GM12878 (cell line): ENCODE results near the gene HYI. TPM values are rescaled to one million over a fixed set of nuclear protein-coding genes. Genes with fewer than 3 reads are reported as not detected.

ENCODE experiments used
- ATAC-seq: fragments of 200-7000 bp; cut with Tn5 transposase; 3 replicates; pipeline ENCODE4 v1.9.1; 2020; ENCODE audit warnings: mild to moderate bottlenecking, moderate library complexity
- BruUV-seq: library from RNA; stranded (reverse); fragments of 400-500 nt; replicated peaks from 2 replicates; lab custom pipeline; 2021; lab: Mats Ljungman, UMichigan
- CTCF ChIA-PET: fragments of 300-600 bp; sonication (Branson Sonifier 250); formaldehyde crosslinking; extraction: SDS; loops from one replicate; lab custom pipeline; 2021; ENCODE audit warnings: inconsistent platforms; lab: Yijun Ruan, JAX
- POLR2A ChIA-PET: fragments of 350-600 bp; formaldehyde crosslinking; extraction: SDS; loops from one replicate; lab custom pipeline; 2021; ENCODE audit warnings: inconsistent platforms; lab: Charles Lee
- RAD21 ChIA-PET: fragments of 300-600 bp; sonication (Branson Sonifier 250); formaldehyde crosslinking; loops from one replicate; lab custom pipeline; 2023; ENCODE audit warnings: antibody characterized with exemption; ENCODE audit not compliant: unreplicated experiment; lab: Charles Lee
- SMC1A ChIA-PET: fragments of 300-600 bp; sonication (Branson Sonifier 250); formaldehyde crosslinking; loops from one replicate; lab custom pipeline; 2023; ENCODE audit not compliant: unreplicated experiment, uncharacterized antibody; lab: Charles Lee
- DNase-seq: peaks from one replicate; pipeline ENCODE4 v3.0.0-alpha.2; 2011; ENCODE audit warnings: low read depth, low spot score
- FAIRE-seq: peaks from 3 replicates; lab custom pipeline; 2011; peaks lifted over from hg19 to GRCh38; lab: Jason Lieb, UNC
- H2AFZ ChIP-seq: 2 replicates; pipeline ENCODE4 v1.6.0; 2011; ENCODE audit warnings: low read depth, low read length, control low read depth; ENCODE audit not compliant: control insufficient read depth
- H3K27ac ChIP-seq: 2 replicates; pipeline ENCODE4 v1.5.1; 2011; ENCODE audit warnings: control low read depth; ENCODE audit not compliant: control insufficient read depth, insufficient read depth
- H3K27me3 ChIP-seq, 2 experiments: replicated peaks in 1 of 2; 2 replicates each; pipeline versions ENCODE4 v1.6.0 to v1.6.1; 2011; ENCODE audit warnings: low read length in 1 of 2; ENCODE audit not compliant: control insufficient read depth in 2 of 2, insufficient read depth in 2 of 2
- H3K36me3 ChIP-seq, 2 experiments: 2 replicates each; pipeline ENCODE4 v1.5.1; 2011; ENCODE audit warnings: low read length in 1 of 2; ENCODE audit not compliant: control insufficient read depth in 2 of 2, insufficient read depth in 2 of 2
- H3K4me1 ChIP-seq: 2 replicates; pipeline ENCODE4 v1.6.1; 2011; ENCODE audit warnings: mild to moderate bottlenecking, low read length, moderate library complexity, mixed read lengths; ENCODE audit not compliant: control insufficient read depth, insufficient read depth
- H3K4me2 ChIP-seq: 2 replicates; pipeline ENCODE4 v1.6.0; 2011; ENCODE audit warnings: control low read depth; ENCODE audit not compliant: control insufficient read depth, insufficient read depth
- H3K4me3 ChIP-seq: fragments of 200-600 bp; sonication (generic); 2 replicates; pipeline ENCODE4 v1.5.1; 2016
- H3K79me2 ChIP-seq: 2 replicates; pipeline ENCODE4 v1.6.0; 2011; ENCODE audit warnings: low read length; ENCODE audit not compliant: control insufficient read depth, insufficient read depth
- H3K9ac ChIP-seq: 2 replicates; pipeline ENCODE4 v1.8.0; 2011; ENCODE audit warnings: low read length, control low read depth, mixed read lengths; ENCODE audit not compliant: control insufficient read depth, insufficient read depth
- H3K9me3 ChIP-seq: replicated peaks from 3 replicates; pipeline ENCODE4 v1.5.1; 2011; ENCODE audit warnings: mild to moderate bottlenecking, low read length; ENCODE audit not compliant: control insufficient read depth, insufficient read depth
- H4K20me1 ChIP-seq: 2 replicates; pipeline ENCODE4 v1.6.0; 2011; ENCODE audit not compliant: control insufficient read depth, insufficient read depth
- ATF2 ChIP-seq: IDR thresholded peaks from 2 replicates; pipeline ENCODE4 v1.6.1; 2012; ENCODE audit warnings: low read length, inconsistent platforms
- ATF7 ChIP-seq: fragments of 450-650 bp; IDR thresholded peaks from 2 replicates; pipeline ENCODE4 v1.6.1; 2016; ENCODE audit warnings: low read depth, mild to moderate bottlenecking
- BACH1 ChIP-seq: fragments of 450-650 bp; IDR thresholded peaks from 2 replicates; pipeline ENCODE4 v1.6.1; 2017; ENCODE audit warnings: mild to moderate bottlenecking, borderline replicate concordance
- CREB1 ChIP-seq: IDR thresholded peaks from 2 replicates; pipeline ENCODE4 v1.6.1; 2012; ENCODE audit warnings: low read depth, mild to moderate bottlenecking, inconsistent platforms
- CUX1 ChIP-seq: IDR thresholded peaks from 2 replicates; pipeline ENCODE4 v1.6.1; 2012; ENCODE audit warnings: improper control_type of control experiment, low read depth, low read length; ENCODE audit not compliant: insufficient replicate concordance
- IRF3 ChIP-seq: fragments of 450-650 bp; IDR thresholded peaks from 2 replicates; pipeline ENCODE4 v1.6.1; 2014; ENCODE audit warnings: mild to moderate bottlenecking
- MLLT1 ChIP-seq: fragments of 450-650 bp; IDR thresholded peaks from 2 replicates; pipeline ENCODE4 v1.6.1; 2016; ENCODE audit warnings: mild to moderate bottlenecking
- ZBTB11 ChIP-seq: fragments of 450-650 bp; formaldehyde crosslinking; IDR thresholded peaks from 2 replicates; pipeline ENCODE4 v1.5.0; 2022; ENCODE audit warnings: mild to moderate bottlenecking, missing genetic modification characterization
- ZNF24 ChIP-seq: fragments of 450-650 bp; IDR thresholded peaks from 2 replicates; pipeline ENCODE4 v1.6.1; 2017; ENCODE audit warnings: antibody characterized with exemption, mild to moderate bottlenecking
- ZSCAN29 ChIP-seq: fragments of 450-650 bp; IDR thresholded peaks from 2 replicates; pipeline ENCODE4 v1.6.1; 2017; ENCODE audit warnings: mild to moderate bottlenecking, moderate library complexity
- WGBS: methylation state at CpG from one replicate; pipeline ENCODE4 v1.1.6; 2016; ENCODE audit warnings: low lambda C conversion rate; ENCODE audit not compliant: insufficient replicate concordance, insufficient coverage; ENCODE audit errors: missing lambda C conversion rate; 5-methylcytosine and 5-hydroxymethylcytosine counted together
- in situ Hi-C: fragments of 300-500 bp; cut with MboI; formaldehyde crosslinking; loops from 9 replicates; pipeline ENCODE4 v1.14.3; 2018; ENCODE audit warnings: mixed read lengths
- intact Hi-C: fragments of 100-400 bp; cut with micrococcal nuclease; formaldehyde crosslinking; loops from one replicate; pipeline ENCODE4 v1.14.2; 2022; ENCODE audit not compliant: unreplicated experiment
- polyA plus RNA-seq, 11 experiments: library from polyadenylated mRNA; depleted of rRNA in 4 of 11; unstranded in 6 of 11; stranded (reverse) in 5 of 11; fragments of >200 nt; fragmentation: Nextera tagmentation in 4 of 11; fragmentation: Illumina TruSeq in 1 of 11; extraction: Ambion mirVana in 4 of 11; extraction: Trizol in 1 of 11; gene quantifications; 1 replicate in 1 of 11; 2 replicates in 10 of 11; pipeline versions ENCODE4 v1.2.1 to v1.2.3, GENCODE V29; 2011 to 2016; ENCODE audit warnings: inconsistent platforms in 2 of 11, missing spikeins in 2 of 11, low read depth in 1 of 11
- total RNA-seq, 4 experiments: library from RNA; depleted of rRNA in 3 of 4; stranded (reverse); fragments of >200 nt in 3 of 4; fragmentation: Illumina TruSeq in 1 of 4; extraction: Trizol in 1 of 4; gene quantifications; 2 replicates each; pipeline versions ENCODE4 v1.2.1 to v1.2.3, GENCODE V29; 2013 to 2021

HYI gene
- total and polyA plus RNA-seq, 10 of the 15 experiments (the other 5 are each of a cell fraction or from before 2014, with no cell fraction given) = 0.27 to 5.5 (median 2.0) TPM

- no peaks in the 10 kb centered on the region for H4K20me1 ChIP-seq
- FAIRE-seq (no peak), DNase-seq (no peak), ATAC-seq (no peak)
- no peak overlapping the region for H3K4me3 ChIP-seq
- RAD21 ChIA-PET = no interaction called here
- H3K9me3 ChIP-seq = peaks cover 2% of the 10 kb centered on the region; the same call in 2 of the 3 replicates
- H3K4me2 ChIP-seq = no peak overlapping the region
- intact Hi-C loops = no loop called here
- SMC1A ChIA-PET = no interaction called here
- H3K9ac ChIP-seq = no peak overlapping the region
- POLR2A ChIA-PET = no interaction called here
- WGBS = 46% methylated on average over 11 of the region's 11 CpGs
- no TSS peak for BruUV-seq
- H3K36me3 ChIP-seq = no peaks in the 10 kb centered on the region
- peaks cover 0 to 1% of the 10 kb centered on the region in 2 experiments; a peak in 2 of 4 replicates for H3K27me3 ChIP-seq
- no peak overlapping the region for H2AFZ ChIP-seq
- CTCF ChIA-PET = no interaction called here
- no peaks in the 10 kb centered on the region for H3K79me2 ChIP-seq
- no peak overlapping the region for H3K27ac ChIP-seq
- no peaks in the 10 kb centered on the region for H3K4me1 ChIP-seq
- in situ Hi-C loops = no loop called here
- TF ChIP-seq ZNF24 = no peak
- TF ChIP-seq ATF7 = no peak
- TF ChIP-seq ZBTB11 (CRISPR knock-in tag) = no peak
- TF ChIP-seq ATF2 = no peak
- TF ChIP-seq MLLT1 = no peak
- TF ChIP-seq IRF3 = no peak
- no peak for TF ChIP-seq CREB1
- TF ChIP-seq BACH1 = no peak
- no peak for TF ChIP-seq CUX1
- no peak for TF ChIP-seq ZSCAN29
Observed at GRCh38 chr1:43493661-43494450, 40.1 kb upstream of the HYI start.
